ENCODE data around the gene FXYD6.

FXYD6 gene

GRCh38 chr11:117790279-117790678 is 86.2 kb downstream of the FXYD6 start:
- no peak for DNase-seq

DNA sequence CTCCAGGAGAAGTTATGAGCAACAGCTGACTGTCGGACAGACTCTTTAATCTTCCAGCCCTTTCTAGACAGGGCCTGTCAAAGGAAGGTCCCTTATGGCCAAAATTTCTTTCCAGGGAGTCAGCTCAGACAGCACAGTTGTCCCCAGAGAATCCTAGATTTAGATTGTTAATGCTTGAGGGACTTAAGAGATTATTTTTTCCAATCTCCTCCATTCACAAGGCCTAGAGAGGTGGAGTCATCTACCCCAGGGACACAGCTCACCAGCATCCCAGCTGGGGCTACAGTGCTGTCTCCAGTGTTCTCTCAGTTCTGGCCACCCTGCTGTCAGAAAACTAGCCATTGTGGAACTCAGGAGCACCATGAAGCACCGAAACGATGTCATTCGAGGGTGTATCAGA is 87.2 kb downstream of the FXYD6 start:
- DNase-seq = no peak

All from activated naive CD4-positive, alpha-beta T cell treated with anti-CD3 and anti-CD28 coated beads, Interleukin-2, amount 50 U/mL, for 16 hours (primary cell).